GM12873 (cell line): ENCODE data around the gene BIN1.

Experiments
- TF ChIP-seq, protein P1 (sequence below): IDR thresholded peaks from 2 replicates; pipeline ENCODE4 v1.5.1; 2012; ENCODE audit warnings: low read depth, mild to moderate bottlenecking, moderate library complexity, low read length, control low read depth; ENCODE audit not compliant: insufficient read depth; ENCODE audit errors: missing control alignments

Gene BIN1

DNA sequence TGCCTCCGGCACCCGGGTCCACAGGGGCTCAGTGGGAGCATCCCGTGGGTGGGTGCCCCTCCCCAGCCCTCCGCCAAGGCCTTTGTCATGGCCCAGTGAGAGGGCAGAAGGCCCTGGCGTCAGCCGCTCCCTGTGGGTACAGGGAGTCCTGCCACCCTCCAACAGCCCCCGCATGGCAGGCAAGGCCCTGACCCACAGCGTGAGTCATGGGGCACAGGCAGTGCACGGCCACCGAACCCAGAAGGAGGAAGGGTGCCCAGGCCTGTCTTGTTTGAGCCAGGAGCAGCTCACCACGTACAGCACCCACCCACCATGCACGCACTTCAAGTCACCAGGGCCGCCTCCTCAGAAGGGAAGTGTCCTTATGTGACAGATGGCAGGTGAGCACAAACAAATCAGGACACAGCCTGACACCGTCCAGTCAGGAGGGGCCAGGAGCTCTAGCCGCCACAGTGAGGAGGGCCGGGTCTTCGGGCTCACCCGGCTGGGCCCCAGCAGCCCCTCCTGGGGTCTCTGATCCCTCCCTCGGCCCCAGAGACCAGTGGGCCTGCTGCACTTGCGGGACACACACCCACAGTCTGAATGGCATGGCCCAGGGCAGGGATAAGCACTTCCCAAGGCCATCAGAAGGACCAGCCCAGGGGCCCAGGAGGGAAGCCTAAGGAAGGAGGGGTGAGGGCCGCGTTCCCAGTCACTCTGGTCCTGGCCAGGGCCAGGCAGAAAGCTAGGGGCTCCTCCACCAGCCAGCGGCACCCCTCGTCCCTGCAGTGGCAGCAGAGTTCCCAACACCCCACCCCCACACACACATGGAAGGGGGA lies 25.8 kb downstream of the BIN1 start:
- TF ChIP-seq, protein P1, sequence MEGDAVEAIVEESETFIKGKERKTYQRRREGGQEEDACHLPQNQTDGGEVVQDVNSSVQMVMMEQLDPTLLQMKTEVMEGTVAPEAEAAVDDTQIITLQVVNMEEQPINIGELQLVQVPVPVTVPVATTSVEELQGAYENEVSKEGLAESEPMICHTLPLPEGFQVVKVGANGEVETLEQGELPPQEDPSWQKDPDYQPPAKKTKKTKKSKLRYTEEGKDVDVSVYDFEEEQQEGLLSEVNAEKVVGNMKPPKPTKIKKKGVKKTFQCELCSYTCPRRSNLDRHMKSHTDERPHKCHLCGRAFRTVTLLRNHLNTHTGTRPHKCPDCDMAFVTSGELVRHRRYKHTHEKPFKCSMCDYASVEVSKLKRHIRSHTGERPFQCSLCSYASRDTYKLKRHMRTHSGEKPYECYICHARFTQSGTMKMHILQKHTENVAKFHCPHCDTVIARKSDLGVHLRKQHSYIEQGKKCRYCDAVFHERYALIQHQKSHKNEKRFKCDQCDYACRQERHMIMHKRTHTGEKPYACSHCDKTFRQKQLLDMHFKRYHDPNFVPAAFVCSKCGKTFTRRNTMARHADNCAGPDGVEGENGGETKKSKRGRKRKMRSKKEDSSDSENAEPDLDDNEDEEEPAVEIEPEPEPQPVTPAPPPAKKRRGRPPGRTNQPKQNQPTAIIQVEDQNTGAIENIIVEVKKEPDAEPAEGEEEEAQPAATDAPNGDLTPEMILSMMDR = no peak

DNA sequence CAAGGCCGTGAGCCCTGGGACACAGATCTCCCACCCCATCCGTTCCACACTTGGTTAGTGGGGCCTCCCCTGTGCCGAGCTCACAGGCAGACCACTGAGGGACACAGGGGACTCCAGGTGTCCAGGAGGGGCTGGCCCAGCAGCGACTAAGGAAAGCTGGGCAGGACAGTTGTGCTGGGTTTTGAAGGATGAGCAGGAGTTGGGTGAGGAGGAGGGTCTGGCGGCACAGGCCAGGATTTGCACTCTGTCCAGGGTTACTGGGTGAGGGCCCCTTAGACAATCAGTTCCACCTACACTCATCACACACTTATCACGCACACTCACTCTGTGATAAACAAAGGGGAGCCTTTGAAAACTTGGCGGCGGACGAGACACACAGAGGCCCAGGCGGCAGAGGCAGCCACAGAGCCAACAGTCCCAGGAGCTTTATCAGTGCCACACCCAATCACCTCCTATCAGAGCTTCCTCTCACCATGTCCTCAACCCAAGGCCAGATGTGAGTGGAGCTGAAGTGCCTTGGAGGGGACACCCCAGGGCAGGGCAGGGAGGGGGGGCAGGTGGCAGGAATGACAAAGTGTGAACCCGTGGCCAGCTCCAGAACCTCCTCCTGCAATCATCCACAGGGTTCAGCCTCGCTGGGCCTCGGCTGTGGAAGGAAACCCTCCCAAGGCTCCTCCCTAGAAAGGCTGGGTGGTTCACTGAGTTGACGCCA lies 26.6 kb downstream of the BIN1 start:
- TF ChIP-seq, protein P1 = no peak

DNA sequence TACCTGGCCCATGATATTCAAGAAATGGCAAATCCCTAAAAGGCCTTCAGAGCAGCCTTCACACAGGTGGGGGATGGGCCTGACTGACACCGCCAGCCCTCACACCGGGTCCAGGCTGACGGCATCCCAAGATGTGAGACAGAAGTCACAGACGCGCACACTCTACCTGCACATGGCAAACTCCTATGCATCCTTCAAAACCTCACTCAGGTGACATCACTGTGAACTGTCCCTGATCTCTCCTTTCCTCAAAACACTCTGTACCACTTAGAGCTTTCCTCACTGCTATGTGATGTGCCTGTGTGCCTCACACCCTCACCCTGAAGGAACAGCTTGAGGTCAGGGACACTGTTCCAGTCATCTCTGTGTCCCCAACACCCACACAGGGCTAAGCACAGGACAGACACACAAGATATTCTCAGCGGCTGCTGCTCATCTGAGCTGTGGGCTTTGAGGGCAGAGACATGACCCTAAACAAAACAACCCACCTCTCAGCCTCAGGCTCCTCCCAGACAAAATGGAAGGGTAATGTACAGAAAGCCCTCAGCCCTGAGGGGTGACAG lies 27.5 kb downstream of the BIN1 start:
- TF ChIP-seq, protein P1 = no peak

DNA sequence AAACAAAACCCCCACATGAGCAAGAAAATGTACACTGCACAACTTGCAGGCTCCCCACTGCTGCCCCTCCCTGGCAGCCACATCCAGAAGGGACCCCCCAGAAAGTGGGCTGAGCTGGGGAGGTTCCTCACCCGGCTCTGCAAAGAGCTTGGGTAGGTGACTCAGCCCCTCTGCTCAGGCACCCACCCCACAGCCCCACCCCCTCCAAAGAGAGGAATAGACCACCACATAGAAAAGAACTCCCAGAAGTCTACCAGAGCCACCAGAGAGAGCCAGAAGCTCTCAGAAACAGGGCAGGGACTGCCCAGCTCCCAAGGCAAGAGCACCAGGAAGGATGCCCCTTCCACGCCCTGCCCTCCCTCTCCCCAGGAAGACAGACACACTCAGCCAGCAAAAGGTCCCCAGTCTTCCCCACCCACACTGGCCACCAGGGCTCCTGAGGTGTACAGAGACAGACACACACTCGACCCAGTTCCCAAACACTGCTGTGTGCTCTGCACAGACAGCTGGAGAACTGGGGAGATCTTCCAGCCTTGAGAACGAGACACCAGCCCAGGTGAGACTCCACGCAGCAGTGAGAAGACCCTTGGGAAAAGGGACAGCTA lies 28.2 kb downstream of the BIN1 start:
- TF ChIP-seq, protein P1 = peak; percentile 14

DNA sequence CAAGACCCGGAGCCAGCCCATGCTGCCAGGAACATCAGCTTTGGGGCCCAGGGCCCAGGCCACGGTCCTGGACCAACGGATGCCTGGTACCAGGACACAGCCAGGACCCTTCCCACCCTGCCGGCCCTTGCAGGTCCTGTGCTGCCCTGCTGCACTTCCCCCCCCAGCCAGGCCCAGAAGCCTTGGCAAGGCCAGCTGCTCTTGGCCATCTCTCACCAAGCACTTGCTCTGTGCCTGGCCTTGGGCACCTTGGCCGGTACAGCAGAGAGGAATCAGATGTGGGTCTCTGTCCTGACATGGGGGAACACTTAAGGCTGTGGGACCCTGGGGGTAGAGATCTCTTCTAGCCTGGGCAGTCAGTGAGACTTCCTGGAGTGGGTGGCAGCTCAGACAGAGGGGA lies 28.9 kb downstream of the BIN1 start:
- TF ChIP-seq, protein P1 = no peak

DNA sequence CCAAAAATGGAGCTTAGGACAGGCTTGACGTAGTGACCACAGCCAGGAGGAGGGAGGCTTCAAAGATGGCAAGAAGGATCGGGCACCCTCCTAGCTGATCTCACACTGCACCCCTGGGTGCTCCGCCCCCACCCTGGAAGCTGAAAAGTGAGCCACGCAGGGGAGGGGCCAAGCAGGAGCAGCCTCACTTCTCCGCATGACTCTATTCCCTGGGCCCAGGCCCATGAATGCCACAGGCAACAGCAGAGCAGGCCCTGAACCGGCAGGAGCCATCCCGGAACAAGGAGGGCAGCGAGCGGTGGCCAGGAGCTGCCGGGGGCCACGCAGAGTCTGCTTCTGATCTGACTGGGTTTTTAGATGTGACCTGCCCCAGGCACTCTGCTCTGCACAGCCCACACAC lies 30.0 kb downstream of the BIN1 start:
- TF ChIP-seq, protein P1 = no peak

DNA sequence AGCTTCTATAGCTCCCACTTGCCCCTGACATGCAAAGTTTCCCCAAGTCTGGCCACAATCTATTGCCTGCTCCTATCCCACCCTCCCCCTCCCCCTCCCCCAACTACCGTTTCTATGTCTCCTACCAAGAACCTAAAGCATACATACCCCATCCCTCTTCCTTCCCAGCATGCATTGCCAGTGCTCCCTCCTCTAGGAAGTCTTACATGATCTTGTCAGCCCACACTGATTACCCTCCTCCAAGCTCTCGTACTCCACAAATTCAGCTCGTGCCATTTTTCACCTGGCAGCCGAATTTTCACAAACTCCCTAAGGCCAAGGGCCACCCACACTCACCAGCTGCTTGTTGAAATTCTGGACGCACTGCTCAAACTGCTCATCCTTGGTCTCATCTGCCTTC lies 30.7 kb downstream of the BIN1 start:
- TF ChIP-seq, protein P1 = no peak
